GM18951 (cell line): ENCODE data around the gene PTPRD.

ENCODE experiments used
- POLR2A ChIP-seq: IDR thresholded peaks from 4 replicates; pipeline ENCODE4 v1.6.1; 2011; ENCODE audit warnings: mild to moderate bottlenecking; ENCODE audit not compliant: insufficient read length, insufficient read depth; ENCODE audit errors: extremely low read depth
- in situ Hi-C: fragments of 300-500 bp; cut with MboI; formaldehyde crosslinking; loops from one replicate; pipeline ENCODE4 v1.12.0; 2022; ENCODE audit warnings: low sequenced_read_pairs, mixed read lengths, inconsistent platforms; ENCODE audit not compliant: unreplicated experiment

Gene PTPRD

DNA sequence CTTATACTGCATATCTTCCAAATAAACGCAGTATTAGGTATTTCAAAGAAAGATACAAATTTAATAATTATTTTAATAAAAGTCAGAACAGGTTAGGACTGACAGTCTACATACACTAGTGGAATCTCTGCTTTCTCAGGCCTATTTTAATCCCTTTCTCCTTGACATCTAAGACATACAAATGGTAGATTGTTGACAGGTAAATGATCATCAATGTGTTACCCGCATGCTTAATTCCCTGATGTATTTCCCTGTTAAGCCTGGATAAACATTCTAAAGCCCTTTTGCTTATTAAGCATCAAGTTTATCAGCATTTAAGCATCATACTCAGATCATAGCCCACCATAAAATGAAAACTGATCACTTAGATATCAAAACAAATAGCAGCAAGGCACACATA, 576.7 kb downstream of the PTPRD start:
- in situ Hi-C loops = no loop called here
- no peak for TF ChIP-seq POLR2A

DNA sequence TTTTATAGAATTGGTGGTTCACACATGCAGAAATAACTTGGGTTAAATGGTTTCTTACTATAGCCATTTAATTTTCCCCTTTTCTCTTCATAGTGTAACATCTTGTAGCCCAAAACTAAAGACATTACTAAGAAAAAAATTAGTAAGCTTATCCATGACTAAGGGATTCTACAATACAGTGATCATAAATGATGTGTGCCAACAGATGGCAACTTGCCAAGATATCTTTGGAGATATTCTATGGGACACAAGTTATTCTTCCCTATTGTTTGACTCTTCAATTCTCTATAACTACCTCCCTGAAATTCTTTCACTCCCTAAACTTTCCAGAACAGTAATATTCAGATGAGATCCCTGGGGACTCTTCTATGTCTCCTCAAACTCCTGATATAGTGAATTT, 580.6 kb downstream of the PTPRD start:
- no peak for TF ChIP-seq POLR2A
- in situ Hi-C loops = no loop called here

DNA sequence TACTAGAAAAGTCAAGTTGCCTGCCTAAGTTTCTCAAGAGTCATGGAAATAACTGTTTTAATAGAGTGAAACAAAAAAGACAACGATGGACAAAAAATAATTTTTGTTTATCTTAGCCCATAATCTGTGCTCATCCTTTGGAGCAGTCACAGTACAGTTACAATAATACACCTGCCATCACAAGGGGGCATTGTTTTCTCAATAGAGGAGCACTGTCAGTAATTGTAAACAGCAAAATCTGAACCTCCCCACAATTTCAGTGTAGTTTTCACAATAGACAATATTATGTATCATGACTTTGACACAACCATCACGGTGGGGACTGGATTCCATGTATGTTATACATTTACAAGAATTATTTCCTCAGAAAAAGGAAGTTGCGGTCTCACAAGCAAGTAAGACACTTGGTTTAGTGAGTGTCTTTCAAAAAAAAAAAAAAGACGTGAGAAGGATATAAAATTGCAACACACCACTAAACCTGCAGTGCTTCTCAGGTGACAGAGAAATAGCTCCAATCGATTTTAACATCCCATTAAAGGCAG, 586.3 kb downstream of the PTPRD start:
- in situ Hi-C loops = no loop called here
- TF ChIP-seq POLR2A = no peak

DNA sequence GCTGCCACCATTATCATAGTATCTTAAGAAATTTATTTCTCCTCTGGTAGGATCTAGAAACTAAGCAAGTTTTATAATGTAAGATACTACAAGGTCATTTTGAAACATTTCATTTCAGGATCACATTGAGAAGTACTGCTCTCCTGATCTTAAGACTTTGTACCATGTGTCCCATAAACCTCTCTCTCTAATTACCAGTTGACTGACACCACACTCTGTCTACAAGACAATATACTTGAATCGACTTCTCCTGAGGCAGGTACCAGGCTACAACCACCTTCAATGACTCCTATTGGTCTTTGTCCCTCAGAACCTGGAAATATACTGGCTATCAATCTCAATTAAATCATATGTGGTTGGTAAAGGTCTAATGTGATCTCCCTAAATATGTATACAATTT, 597.0 kb downstream of the PTPRD start:
- no peak for TF ChIP-seq POLR2A
- in situ Hi-C loops = no loop called here

DNA sequence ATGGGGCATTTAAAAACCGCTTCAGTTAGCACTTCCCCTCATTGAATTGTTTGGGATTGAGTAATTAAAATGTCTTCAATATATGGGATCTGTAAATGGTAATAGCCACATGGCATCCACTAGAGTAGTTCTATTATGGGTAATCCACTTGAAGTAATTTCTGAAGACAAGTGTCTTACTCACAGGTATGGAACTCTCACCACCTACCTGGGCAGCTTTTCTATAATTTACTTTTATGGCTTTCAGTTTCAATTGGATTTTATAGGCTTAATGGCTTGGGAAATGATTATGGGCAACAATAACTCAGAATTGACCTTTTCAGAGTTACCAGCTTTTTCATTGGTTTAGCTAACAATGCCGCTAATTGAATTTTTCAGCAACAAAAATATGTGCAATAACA, 597.9 kb downstream of the PTPRD start:
- in situ Hi-C loops = no loop called here
- TF ChIP-seq POLR2A = no peak

DNA sequence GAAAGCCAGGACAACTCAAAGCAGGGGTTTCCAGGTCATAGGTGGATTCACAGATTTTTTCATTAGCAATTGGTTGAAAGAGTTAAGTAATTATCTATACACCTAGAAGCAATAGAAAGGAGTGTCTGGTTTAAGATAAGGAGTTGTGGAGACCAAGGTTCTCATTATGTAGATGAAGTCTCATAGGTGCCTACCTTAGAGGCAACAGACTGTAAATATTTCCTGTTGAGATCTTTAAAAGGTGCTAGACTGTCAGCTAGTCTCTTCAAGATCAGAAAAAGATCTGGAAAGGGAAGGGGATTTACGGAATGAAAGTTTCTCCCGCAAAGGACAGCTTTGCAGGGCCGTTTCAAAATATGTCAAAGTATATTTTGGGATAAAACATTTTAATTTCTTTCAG, 603.4 kb downstream of the PTPRD start:
- no peak for TF ChIP-seq POLR2A
- in situ Hi-C loops = no loop called here

DNA sequence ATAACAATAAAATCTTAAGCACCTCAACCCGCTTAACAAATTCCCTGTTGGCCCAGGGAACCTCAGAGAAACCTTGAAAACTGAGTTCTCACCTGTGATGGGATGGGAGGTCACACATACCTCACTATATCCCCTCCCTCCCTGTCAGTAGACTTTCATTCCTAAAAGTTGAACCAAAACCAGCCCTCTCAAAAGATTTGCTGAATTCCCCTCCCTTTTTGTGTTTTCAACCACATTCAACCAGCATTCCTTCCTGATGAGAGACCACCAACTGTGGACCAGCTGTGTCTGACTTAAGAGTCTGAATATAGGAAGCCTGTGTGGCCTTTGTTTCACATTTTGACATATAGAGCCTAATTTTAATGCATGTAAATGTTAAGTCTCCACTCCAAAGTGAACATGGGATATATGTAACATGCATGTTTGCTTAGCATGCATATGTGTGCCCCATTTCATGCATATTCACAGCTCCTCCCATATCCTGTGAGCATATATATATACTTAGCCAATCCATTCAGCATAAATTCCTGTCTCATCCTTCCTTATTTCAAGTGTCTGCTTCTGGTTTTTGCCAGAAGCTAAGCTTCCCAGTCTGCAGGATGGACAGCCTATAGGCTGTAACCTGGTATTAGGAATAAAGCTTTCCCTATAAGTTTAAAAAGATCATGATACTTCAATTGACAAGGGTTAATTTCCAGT, 604.6 kb downstream of the PTPRD start:
- in situ Hi-C loops = no loop called here

DNA sequence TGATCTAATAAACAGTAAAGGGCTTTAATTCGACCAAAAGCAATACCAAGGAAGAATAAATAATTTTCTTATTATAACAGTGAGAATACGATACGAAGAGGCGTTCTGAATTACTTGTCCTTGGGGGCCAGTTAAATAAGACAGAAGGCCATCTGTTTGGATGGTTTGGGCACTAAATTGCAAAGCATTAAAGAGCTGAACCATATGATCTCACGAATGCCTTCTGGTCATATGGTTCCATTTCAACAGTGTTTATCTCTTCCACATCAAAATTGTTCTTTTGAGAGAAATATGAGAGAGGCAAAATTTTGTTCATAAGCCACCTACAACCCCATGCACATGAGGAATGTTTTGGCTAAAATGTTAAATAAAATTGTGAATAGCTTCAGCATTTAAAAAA, 605.4 kb downstream of the PTPRD start:
- in situ Hi-C loops = no loop called here
- no peak for TF ChIP-seq POLR2A

More for the DNA sequence above, 604.6 kb downstream of the PTPRD start:
- TF ChIP-seq POLR2A = no peak

DNA sequence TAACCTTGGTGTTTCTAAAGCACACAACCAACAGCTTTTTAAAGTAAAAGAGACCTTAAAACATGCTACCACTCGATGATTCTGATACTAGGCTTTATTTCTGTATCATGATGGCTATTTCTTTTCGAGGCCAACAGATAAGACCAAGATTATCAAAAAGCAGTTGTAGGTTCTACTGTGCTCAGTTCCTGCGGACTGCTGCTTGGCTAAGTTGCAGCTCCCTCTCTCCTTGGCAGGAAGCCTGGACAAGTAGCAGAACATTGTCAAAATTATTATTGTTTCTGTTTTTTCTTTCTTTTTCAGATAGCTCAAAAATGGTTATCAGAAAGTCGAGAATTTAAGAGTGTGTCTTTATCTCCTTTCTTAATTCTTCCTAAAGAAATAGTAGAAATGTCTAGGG, 607.6 kb downstream of the PTPRD start:
- in situ Hi-C loops = no loop called here
- TF ChIP-seq POLR2A = no peak

DNA sequence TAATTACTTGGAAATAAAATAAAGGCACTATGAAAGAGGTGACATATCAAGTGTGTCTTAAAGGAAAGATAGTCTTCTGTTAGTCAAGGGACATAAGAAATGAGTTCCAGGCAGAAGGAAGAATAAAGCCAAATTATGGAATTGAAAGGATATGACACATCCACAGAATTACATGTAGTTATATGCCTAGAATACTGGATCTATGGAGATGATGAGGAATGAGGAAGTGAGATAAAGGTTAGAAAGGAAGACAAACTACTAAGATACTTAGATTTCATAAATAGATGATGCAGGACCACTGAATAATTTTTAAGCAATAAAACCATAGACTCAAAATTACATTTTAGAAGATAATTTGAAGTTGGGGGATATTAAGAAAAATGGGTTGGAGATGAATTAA, 609.8 kb downstream of the PTPRD start:
- no peak for TF ChIP-seq POLR2A
- in situ Hi-C loops = no loop called here

DNA sequence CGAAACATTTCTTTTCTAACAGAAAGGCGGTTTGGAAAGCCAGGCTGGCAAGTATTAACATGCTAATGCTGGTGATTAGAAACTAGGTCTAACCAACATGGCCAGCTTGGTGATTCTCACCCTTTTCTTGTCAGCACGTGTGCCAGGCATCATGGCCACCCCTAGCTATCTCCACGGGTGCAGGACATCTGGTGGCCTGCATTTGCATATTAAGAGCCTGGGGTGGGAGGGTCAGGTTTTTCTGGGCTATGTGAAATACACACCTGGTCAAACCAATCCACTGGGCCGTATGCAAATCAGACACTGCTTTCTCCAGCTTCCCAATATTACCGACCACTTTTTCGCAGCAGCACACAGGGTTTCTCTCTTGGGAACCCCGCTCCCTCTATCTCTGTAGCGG, 612.1 kb downstream of the PTPRD start:
- no peak for TF ChIP-seq POLR2A
- in situ Hi-C loops = no loop called here

DNA sequence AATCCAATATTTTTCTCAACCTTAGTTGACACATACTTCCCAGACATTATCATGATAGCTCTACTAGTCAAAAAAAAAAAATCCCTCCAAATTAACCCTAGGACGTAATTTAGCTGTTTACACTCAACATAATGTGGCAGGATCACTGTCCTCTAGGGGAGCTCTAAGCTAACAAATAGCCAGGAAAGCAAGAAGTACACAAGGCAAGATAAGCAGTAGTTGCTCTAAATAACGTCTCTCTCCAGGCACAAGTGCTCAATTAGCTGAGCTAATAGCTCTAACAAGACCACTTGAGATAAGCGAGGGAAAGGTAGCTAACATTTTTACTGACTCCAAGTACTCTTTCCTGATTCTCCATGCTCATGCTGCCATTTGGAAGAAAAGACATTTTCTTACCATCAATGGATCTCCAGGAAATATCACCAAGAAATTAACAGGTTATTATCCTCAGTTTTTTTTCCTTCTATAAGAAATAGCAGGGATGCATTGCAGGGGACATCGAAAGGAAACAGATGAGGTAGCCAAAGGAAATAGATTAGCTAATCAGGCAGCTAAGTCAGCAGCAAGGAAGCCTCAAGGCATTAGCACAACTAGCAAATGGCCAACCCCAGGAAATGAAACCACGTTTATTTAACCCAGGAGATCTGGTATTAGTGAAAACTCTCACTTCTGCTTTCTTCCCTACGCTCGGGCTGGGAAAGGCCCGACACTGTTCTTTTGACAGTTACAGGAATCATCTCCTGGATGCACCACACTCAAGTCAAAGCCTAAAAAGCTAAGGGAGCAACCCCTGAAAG, 614.1 kb downstream of the PTPRD start:
- in situ Hi-C loops = no loop called here
- TF ChIP-seq POLR2A = no peak

DNA sequence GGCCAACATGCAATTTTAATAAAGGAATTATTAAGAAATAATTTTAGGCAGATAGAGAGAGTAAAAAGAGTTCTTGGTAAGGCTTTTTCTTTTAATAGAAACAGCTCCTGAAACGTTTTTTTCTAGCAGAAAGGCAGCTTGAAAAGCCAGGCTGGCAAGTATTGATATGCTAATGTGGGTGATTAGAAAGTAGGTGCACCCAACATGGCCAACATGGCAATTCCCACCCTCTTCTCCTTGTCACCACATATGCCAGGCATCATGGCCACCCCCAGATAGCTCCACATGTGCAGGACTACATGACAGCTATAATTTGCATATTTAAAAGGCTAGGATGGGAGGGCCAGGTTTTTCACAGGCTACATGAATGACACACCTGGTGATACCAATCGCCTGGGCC, 615.2 kb downstream of the PTPRD start:
- in situ Hi-C loops = no loop called here

DNA sequence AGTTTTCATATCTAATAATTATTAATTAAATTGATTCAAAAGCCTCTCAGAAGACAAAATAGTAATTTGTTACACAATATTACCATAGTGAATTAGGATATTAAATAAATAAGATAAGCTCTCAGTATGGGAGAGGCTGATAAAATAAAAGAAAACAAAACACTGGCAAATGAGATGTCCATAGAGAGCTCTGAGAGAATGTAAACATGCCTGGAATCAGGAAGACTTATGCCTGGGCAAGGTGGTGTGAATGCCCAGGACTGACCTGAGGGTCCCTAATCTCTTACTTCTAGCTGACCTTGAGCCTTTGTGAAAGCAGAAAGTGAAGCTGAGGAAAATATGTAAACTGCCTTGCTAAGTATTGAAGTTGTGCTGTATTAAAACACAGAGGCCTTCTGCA, 616.5 kb downstream of the PTPRD start:
- no peak for TF ChIP-seq POLR2A
- in situ Hi-C loops = no loop called here

More for the DNA sequence above, 615.2 kb downstream of the PTPRD start:
- no peak for TF ChIP-seq POLR2A
